ENCODE data around the gene SEMA4F.

Gene SEMA4F

GRCh38 chr2:74653985-74654882 is at the start of gene SEMA4F:
Gene SEMA4F, plus strand, starts transcription at chr2:74654247. Its CDS starts 130 bp downstream, at chr2:74654377.
- TF ChIP-seq, protein P1, sequence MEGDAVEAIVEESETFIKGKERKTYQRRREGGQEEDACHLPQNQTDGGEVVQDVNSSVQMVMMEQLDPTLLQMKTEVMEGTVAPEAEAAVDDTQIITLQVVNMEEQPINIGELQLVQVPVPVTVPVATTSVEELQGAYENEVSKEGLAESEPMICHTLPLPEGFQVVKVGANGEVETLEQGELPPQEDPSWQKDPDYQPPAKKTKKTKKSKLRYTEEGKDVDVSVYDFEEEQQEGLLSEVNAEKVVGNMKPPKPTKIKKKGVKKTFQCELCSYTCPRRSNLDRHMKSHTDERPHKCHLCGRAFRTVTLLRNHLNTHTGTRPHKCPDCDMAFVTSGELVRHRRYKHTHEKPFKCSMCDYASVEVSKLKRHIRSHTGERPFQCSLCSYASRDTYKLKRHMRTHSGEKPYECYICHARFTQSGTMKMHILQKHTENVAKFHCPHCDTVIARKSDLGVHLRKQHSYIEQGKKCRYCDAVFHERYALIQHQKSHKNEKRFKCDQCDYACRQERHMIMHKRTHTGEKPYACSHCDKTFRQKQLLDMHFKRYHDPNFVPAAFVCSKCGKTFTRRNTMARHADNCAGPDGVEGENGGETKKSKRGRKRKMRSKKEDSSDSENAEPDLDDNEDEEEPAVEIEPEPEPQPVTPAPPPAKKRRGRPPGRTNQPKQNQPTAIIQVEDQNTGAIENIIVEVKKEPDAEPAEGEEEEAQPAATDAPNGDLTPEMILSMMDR (IDR thresholded peaks at IDR 0.05; ENCODE audit: low read depth, low read length) = no peak

DNA sequence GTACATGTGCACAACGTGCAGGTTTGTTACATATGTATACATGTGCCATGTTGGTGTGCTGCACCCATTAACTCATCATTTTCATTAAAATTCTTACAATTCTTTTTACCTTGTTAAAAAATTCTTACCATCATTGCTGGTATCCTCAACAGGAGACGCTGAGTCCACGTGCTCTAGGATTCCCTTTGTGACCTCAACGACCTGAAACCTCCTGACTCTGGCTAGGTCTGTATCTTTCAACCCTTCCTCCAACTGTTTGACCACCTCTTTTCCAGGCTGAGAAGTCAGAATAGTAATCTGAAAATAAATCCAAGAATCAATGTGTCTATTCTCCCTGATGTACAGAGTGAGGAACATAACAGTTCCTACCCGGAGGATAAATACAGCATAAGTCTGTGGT is 47.1 kb upstream of the SEMA4F start:
- TF ChIP-seq, protein P1 (IDR thresholded peaks at IDR 0.05; ENCODE audit: low read depth, low read length) = no peak
- no peak overlapping the region for H3K4me3 ChIP-seq (ENCODE audit: low read depth, low read length)

More at GRCh38 chr2:74653985-74654882, at the start of gene SEMA4F:
- H3K4me3 ChIP-seq (ENCODE audit: low read depth, low read length) = peak within 1 kb of the TSS; percentile 77

DNA sequence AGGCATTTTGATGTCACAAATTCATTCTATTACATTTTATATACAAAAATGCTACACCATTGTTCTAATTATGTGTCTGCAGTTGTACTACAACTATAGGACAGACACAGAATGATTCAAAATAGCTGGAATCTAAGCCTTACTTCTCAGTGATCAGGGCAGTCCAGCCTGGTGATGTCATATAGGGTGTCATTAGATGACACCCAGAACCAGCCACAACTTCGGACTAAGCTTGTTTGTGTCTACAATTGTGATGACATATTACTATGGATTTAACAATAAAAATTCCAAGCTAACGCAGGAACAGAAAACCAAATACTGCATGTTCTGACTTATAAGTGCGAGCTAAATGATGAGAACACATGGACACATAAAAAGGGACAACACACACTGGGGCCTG is 36.9 kb upstream of the SEMA4F start:
- TF ChIP-seq, protein P1 (IDR thresholded peaks at IDR 0.05; ENCODE audit: low read depth, low read length) = no peak
- H3K4me3 ChIP-seq (ENCODE audit: low read depth, low read length) = no peak overlapping the region

DNA sequence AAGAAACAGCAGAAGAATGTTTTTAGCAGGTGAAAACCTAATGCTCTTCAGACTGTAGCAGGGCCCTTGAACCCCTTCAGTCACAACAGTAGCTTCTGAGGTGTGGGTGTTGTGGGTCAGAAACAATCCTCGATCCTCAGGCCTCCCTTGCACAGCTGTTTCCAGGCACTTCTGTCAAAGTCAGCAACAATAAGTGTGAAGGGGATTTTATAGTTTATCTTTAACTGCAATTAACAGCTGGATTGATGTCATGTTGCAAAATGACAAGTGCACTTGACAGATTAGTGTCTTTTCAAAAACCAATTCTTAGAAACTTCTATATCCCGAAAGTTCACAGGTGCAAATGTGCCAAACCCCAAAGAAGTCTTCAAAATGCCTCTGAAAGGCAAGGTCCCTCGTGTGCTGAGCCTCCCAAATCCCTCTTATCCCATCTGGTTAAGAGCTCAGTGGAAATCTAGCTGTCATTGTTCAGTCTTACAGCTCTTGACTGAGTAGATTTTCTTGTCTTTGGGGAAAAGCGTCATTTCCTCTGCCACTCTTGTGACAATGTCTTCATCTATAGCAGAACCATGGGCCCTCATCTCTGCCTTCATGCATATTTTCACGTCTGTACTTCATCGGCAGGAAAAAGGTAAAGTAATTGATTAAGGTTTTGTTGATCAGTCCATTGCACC is 35.5 kb upstream of the SEMA4F start:
- no peak overlapping the region for H3K4me3 ChIP-seq (ENCODE audit: low read depth, low read length)
- TF ChIP-seq, protein P1 (IDR thresholded peaks at IDR 0.05; ENCODE audit: low read depth, low read length) = no peak

DNA sequence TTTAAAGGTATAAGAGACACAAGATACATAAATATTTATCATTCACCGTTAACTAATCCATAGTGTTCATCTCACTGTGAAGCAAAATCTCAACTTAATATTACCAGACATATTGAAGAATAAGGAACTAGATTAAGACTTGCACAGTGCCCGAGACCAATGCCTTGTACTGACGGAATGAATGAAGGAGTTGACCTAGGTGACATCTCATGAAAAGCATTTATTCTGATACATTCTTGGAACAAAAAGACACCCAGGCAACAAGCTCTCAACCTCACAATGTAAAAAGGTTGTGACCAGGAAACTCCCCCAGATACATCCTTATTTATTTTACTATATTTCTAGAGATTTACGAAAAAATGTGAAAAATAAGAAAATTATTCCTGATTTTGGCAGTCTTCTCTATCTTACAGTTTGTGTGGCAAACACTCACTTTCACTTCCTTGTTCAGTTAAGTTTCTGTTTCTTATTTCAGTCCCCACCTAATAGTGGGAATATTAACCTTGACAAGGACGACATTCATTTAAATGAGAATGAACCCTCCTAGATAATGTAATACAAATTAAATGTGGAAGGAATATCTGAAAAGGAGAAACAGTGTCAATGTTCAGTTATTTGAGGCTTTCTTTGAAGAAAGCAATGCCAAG is 34.3 kb upstream of the SEMA4F start:
- no peak overlapping the region for H3K4me3 ChIP-seq (ENCODE audit: low read depth, low read length)
- TF ChIP-seq, protein P1 (IDR thresholded peaks at IDR 0.05; ENCODE audit: low read depth, low read length) = no peak

- no peak overlapping the region for H3K4me3 ChIP-seq (ENCODE audit: low read depth, low read length)
- TF ChIP-seq, protein P1 (IDR thresholded peaks at IDR 0.05; ENCODE audit: low read depth, low read length) = no peak
Measured at GRCh38 chr2:74620671-74621070, 33.4 kb upstream of the SEMA4F start.
